Posterior vena cava (tissue), 2 donors: ENCODE data around the gene PYY. TPM values are rescaled to one million over a fixed set of nuclear protein-coding genes. Genes with fewer than 3 reads are reported as not detected.
A peak's percentile ranks its signal among the peaks of the same experiment; 100 is the strongest.
"Not testable (repeated sequence)": the region's sequence is repeated elsewhere in the genome, so short reads cannot be mapped to it uniquely, and the experiment has no call there.

ENCODE experiments used
- DNase-seq: peaks from one replicate; pipeline ENCODE4 v3.0.0-alpha.2; 2020; ENCODE audit warnings: low spot score
- intact Hi-C, 2 donors: fragments of 100-400 bp; cut with DNase I; formaldehyde crosslinking; loops; one replicate each; pipeline versions ENCODE4 v1.14.1 to v1.14.2; 2022 to 2023
- long read RNA-seq, 2 donors: library from polyadenylated mRNA; unstranded; transcript quantifications; one replicate each; pipeline ENCODE4 v2.0.0, GENCODE V29; 2020 to 2021
- total RNA-seq, 2 donors: library from RNA; stranded (reverse); fragmentation: NEBNext Ultra II Directional; extraction: Animal tissue kit (Norgen Biotek cat#: 25700); gene quantifications; one replicate each; pipeline ENCODE4 v1.2.1, GENCODE V29; 2021
- donor health status: DM: yes; HTN: yes; CAD: no.
- donor health status: DM: yes; HTN: yes; CAD: no.

PYY gene
- not detected for total RNA-seq
- long read RNA-seq, donor 1 = 0 reads
- long read RNA-seq, donor 2 = 0 reads

DNA sequence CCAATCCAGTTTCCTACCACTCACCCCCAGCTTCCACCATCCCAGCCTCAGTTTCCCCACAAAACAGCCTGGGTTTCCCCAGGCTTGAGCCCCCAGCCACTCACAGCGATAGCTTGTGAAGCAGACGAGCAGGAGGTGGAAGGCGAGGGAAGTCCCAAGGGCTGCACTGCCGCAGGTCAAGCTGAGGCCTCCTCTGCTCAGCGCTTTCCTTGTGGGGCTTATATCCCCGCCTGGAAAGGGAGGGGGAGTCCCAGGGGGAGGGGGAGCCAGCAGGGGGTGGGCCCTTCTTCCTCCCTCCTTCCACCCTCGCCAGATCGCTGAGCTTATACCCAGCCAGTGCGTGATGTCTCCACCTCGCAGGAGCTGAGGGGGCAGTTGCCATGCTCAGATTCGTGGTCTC is at the start of gene PYY:
TSS of gene PYY (minus strand) at position 195 of the 400 bp plus-strand sequence. CDS start 457 bp downstream, outside the sequence.
- intact Hi-C loops = no loop called here
- no peak for DNase-seq

DNA sequence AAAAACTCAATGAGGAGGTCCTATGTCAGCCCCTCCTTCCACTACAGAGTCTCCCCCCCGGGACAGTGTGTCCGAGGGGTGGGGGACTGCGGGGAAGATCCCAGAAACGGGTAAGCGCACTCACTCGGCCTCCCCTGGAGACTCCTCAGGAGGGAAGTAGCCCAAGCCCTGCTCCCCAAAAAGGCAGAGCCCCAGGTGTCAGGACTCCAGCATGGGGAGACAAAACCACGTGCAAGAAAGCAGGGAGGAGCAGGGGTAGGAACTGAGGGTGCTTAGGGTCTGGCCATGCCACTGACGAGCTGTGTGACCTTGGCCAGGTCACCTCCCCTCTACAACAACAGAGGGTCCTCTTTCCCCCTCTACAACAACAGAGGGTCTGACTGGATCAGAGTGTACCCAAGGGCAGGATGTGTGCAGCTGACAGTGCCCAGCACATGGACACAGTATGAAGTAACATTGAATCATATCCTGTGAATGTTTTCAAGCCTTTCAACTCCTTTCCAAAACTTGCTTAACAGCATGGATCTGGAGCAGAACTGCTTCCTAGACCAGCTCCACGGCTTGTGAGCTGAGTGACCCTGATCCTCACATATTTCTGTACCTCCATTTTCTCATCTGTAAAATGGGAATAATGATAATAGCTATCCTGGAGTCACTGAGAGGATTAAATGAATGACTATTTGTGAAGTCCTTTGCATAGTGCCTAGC is 48.6 kb upstream of the PYY start:
- intact Hi-C loops = no loop called here
- DNase-seq = no peak

GRCh38 chr17:44001461-44001920 is 47.8 kb upstream of the PYY start:
- intact Hi-C loops = no loop called here
- DNase-seq = no peak

DNA sequence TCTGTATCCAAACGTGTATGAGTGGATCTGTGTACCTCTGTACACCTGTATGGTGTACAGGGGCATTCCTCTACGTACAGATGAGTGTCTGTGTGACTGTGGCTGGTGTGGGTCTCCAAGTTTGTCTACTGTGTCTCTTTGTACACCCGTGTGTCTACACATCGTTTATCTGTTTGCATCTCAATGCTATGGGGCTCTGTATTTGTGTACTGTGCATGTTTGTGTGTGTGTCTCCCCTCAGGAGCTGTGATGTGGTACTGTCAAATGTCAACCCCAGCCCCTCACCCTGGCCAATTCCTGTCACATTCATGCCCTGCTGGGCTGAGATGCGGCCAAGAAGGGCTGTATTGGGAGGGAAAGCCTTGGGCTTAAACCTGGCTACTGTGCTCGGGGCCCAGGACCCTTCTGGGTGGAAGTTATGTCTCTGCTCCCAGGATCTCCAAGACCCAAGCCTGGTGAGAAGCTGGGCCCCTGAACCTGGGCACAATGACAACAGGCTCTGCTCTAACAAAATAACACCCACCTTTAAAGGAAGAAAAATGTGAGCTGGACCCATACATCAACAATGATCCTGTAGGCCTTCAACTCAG is 47.2 kb upstream of the PYY start:
- no peak for DNase-seq
- intact Hi-C loops = no loop called here

- intact Hi-C loops = no loop called here
- no peak for DNase-seq
These were observed 46.6 kb upstream of the PYY start for GRCh38 chr17:44000141-44000860.

DNA sequence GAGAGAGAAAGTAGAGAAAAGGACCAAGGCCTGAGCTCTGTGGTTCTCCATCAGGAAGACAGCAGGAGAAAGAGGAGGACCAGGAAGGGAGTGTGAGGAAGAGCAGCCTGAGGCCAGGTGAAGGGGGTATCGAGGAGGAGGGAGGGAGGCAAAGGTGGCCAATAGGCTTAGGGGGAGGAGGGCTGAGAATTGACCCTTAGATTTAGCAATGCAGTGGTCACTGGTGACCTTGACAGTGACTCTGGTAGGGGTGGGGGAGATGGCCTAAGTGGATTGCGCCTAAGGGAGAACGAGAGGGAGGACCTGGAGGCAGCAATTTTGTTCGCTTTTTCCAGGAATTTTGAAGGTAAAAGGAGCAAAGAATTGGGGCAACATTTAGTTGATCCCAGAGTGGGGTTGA is 45.3 kb upstream of the PYY start:
- DNase-seq = no peak
- intact Hi-C loops = loop anchor here (5.0 kb wide), 2 partner anchors 57 to 1982 kb away; partner anchors contain the start of genes DNAJC7 (in 1 of the 2) and PPY (in 1 of the 2)

- intact Hi-C loops = loop anchor here (5.0 kb wide), 2 partner anchors 56 to 1981 kb away; partner anchors contain the start of genes DNAJC7 (in 1 of the 2) and PPY (in 1 of the 2)
- no peak for DNase-seq
These were observed 44.8 kb upstream of the PYY start for GRCh38 chr17:43998552-43998951.

DNA sequence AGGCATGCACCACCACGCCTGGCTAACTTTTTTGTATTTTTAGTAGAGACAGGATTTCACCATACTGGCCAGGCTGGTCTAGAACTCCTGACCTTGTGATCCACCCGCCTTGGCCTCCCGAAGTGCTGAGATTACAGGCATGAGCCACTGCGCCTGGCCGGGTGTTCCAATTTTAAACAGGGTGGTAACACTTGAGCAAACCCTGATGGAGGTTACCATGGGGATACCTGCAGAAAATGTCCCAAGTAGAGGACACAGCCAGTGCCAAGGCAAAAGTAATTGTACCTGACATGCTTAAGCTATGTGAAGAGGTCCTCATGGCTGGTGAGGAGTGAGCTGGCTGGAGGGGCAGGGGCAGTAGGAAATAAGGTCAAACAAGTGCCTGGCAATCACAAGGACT is 43.4 kb upstream of the PYY start:
- DNase-seq = not testable (repeated sequence)
- intact Hi-C loops = loop anchor here (5.0 kb wide), 2 partner anchors 55 to 1980 kb away; partner anchors contain the start of genes DNAJC7 (in 1 of the 2) and PPY (in 1 of the 2)

- no peak for DNase-seq
- intact Hi-C loops = loop anchor here (5.0 kb wide), 2 partner anchors 53 to 1978 kb away; partner anchors contain the start of genes DNAJC7 (in 1 of the 2) and PPY (in 1 of the 2)
These were observed 41.4 kb upstream of the PYY start for GRCh38 chr17:43995150-43995471.

- intact Hi-C loops = loop anchor here (5.0 kb wide), 2 partner anchors 52 to 1977 kb away; partner anchors contain the start of genes DNAJC7 (in 1 of the 2) and PPY (in 1 of the 2)
- peak; percentile 91 for DNase-seq
These were observed 40.8 kb upstream of the PYY start for GRCh38 chr17:43994272-43995149.

- intact Hi-C loops = no loop called here
- DNase-seq = no peak
These were observed 38.9 kb upstream of the PYY start for GRCh38 chr17:43992641-43993040.

DNA sequence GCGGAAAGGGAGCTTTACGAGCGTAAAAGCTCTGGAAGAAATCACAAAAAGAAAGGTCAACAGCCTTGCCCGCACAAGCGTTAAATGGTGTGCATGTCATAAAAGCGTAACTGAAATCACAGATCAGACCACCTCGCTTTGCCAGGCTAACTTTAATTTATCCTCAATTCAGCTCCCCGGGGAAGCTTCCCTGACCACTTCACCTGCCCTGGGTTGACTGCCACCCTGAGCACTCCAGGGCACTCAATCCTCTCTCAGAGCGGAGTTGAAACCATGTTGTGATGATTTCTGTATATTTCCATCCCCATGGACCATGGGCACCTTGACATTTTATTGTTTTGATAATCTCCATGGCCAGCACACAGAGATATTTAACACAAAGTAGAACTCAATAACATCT is 34.6 kb upstream of the PYY start:
- DNase-seq = peak; percentile 42
- intact Hi-C loops = no loop called here

- intact Hi-C loops = no loop called here
- peak; percentile 71 for DNase-seq
These were observed 33.6 kb upstream of the PYY start for GRCh38 chr17:43987131-43988021.

- intact Hi-C loops = no loop called here
These were observed 32.7 kb upstream of the PYY start for GRCh38 chr17:43986225-43986981.

DNA sequence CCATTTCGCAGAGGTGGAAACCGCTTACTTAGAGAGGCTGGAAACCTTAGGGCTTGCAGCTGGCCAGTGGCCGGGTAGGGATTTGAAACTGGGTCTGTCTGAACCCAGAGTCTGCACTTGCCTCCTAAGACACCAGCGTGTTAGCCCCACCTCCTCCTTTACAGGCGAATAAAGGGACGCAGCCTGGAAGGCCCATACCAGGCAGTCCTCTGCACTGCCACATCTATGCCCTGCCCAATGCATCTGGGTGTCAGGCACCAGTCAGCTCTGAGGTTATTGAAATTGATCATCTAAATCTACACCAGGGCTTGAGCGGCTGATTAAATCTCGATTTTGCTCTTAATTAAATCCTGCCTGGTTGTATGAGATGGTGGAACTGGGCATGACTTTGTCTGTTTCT is 30.8 kb upstream of the PYY start:
- intact Hi-C loops = no loop called here
- DNase-seq = no peak

More at GRCh38 chr17:43986225-43986981, 32.7 kb upstream of the PYY start:
- peak; percentile 20 for DNase-seq

DNA sequence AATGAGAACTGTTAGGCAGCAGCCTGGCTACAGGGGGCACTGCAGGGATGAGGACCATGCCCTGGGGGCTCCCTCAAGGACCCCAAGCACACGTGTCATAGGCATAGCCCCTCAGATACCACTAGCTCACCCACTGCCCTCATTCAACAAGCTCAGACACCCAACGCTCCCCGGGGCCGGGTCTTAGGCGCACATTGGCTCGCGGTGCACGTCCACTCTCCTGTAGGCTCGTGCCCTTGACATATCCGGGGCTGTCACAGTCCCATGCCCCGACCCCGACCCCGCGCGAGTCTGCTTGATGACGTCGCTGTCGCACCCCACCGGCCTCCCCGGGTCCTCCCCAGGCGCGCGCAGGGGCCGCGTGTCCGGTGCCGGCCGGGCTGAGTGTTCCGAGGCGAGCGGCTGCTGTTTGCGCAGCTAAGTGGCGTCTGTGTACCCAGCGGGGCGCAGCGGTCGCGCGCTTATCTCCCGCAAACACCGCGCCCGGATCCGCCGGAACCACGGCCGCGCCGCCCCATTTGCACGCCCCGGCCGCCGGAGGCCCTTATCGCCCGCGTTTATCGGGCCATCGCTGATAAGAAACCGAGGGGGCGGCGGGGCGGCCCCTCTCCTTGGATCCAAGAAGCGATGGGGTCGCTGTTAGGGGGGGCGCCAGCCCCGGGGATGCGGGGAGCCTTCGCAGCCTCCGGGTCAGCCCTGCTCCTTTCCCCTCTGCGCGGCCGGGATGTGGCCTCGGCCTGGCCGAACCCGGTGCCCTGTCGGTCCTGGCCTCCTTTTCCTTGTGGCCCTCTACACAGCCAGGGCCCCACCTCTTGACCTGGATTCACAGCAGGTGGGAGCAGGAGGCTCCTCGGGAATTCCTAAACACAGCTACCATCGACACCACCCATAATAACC is 30.0 kb upstream of the PYY start:
- DNase-seq = peak; percentile 83
- intact Hi-C loops = no loop called here
